Measurements from ENCODE around the gene INTS6.

GRCh38 chr13:51478418-51479198 is 25.8 kb upstream of the INTS6 start:
- TF ChIP-seq LEF1 (IDR thresholded peaks at IDR 0.05; ENCODE audit: borderline replicate concordance): no peak
- TF ChIP-seq FOXA1 (IDR thresholded peaks at IDR 0.05): no peak
- TF ChIP-seq BHLHE40 (IDR thresholded peaks at IDR 0.05; ENCODE audit: borderline replicate concordance): no peak

All from HEK293T (cell line).